Uterus (tissue), 4 donors: ENCODE measurements around the gene GIT2. TPM values are rescaled to one million over a fixed set of nuclear protein-coding genes. Genes with fewer than 3 reads are reported as not detected.
"Not testable (repeated sequence)": the region's sequence is repeated elsewhere in the genome, so short reads cannot be mapped to it uniquely, and the experiment has no call there.

Experiments used
- DNase-seq, 2 donors: peaks; one replicate each; pipeline ENCODE4 v3.0.0-alpha.2; 2019 to 2020
- H3K27ac ChIP-seq, 2 donors: fragments of 200-600 bp; sonication (generic); 1 replicate in 1 of 2; 2 replicates in 1 of 2; pipeline ENCODE4 v1.5.1; 2016 to 2018
- H3K27me3 ChIP-seq, 2 donors: fragments of 200-600 bp; sonication (generic); one replicate each; pipeline ENCODE4 v1.5.1; 2018 to 2019; ENCODE audit warnings: control low read depth in 1 of 2
- H3K36me3 ChIP-seq, 2 donors: fragments of 200-600 bp; sonication (generic); one replicate each; pipeline ENCODE4 v1.5.1; 2019; ENCODE audit warnings: control low read depth in 1 of 2
- H3K4me1 ChIP-seq, 2 donors: fragments of 200-600 bp; sonication (generic); one replicate each; pipeline ENCODE4 v1.5.1; 2018 to 2019; ENCODE audit warnings: control low read depth in 1 of 2
- H3K4me3 ChIP-seq, 2 donors: fragments of 200-600 bp; sonication (generic); 1 replicate in 1 of 2; 2 replicates in 1 of 2; pipeline ENCODE4 v1.5.1; 2018 to 2019; ENCODE audit warnings: mild to moderate bottlenecking in 1 of 2
- H3K9me3 ChIP-seq, 2 donors: fragments of 200-600 bp; sonication (generic); one replicate each; pipeline ENCODE4 v1.5.1; 2019; ENCODE audit warnings: control low read depth in 1 of 2
- CTCF ChIP-seq, 4 experiments: fragments of 200-600 bp in 2 of 4; fragments of 450-650 bp in 2 of 4; sonication (generic) in 2 of 4; IDR thresholded peaks; one replicate each; pipeline ENCODE4 v1.5.1; 2016 to 2019; ENCODE audit warnings: antibody characterized with exemption in 4 of 4, mild to moderate bottlenecking in 2 of 4, moderate library complexity in 1 of 4
- POLR2A ChIP-seq, 2 donors: fragments of 450-650 bp; IDR thresholded peaks; one replicate each; pipeline ENCODE4 v1.6.1; 2016; ENCODE audit warnings: antibody characterized with exemption in 2 of 2, mild to moderate bottlenecking in 1 of 2, moderate library complexity in 1 of 2
- intact Hi-C: fragments of 100-400 bp; cut with DNase I; formaldehyde crosslinking; loops from one replicate; pipeline ENCODE4 v1.15.1; 2023; ENCODE audit warnings: low total_unique reads
- total RNA-seq, 4 donors: library from RNA; depleted of rRNA in 3 of 4; stranded (reverse); fragments of >200 nt in 3 of 4; gene quantifications; one replicate each; pipeline versions ENCODE4 v1.1.0 to v1.2.4, GENCODE V29; 2014 to 2023
- donor health status: DM: yes; HTN: yes; CAD: no.

The GIT2 gene
- total RNA-seq, 4 donors from 2014 or later = 30.3 to 55.7 (median 47.0) TPM

GRCh38 chr12:109905301-109905700 lies 90.9 kb downstream of the GIT2 start:
- no peak for DNase-seq
- Histone ChIP-seq H3K4me3 (no peak overlapping the region), H3K9me3 (no peaks in the 10 kb centered on the region), H3K4me1 (no peaks in the 10 kb centered on the region), H3K27ac (no peak overlapping the region), H3K27me3 (no peaks in the 10 kb centered on the region), H3K36me3 (no peaks in the 10 kb centered on the region)
- TF ChIP-seq POLR2A (IDR thresholded peaks at IDR 0.05) (no peak), CTCF (IDR thresholded peaks at IDR 0.05) (no peak)
- intact Hi-C loops = no loop called here

DNA sequence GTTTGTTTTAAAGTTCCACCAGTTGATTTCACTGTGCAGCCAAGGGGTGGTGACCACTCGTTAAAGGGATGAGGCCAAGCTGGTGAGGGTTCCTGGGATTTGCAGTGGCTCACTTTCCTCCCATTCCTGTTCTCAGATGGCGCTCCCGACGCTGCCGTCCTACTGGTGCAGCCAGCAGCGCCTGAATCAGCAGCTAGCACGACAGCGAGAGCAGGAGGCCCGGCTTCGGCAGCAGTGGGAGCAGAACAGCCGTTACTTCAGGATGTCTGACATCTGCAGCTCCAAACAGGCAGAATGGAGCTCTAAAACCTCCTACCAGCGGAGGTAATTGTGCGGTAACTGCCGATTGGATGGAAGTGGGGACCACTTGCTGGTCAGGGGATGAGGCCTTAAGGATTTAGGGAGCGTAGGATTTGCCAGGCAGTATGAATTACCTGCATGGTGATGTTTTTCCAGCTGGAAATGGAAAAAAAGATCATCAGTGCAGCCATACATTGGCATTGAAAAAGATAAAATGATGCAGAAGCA lies 93.2 kb downstream of the GIT2 start:
- Histone ChIP-seq H3K4me1 (no peaks in the 10 kb centered on the region), H3K4me3 (no peak overlapping the region), H3K27ac (no peak overlapping the region), H3K9me3 (no peaks in the 10 kb centered on the region), H3K27me3 (no peaks in the 10 kb centered on the region), H3K36me3 (no peaks in the 10 kb centered on the region)
- no peak for DNase-seq
- intact Hi-C loops = no loop called here
- TF ChIP-seq CTCF (IDR thresholded peaks at IDR 0.05) (no peak), POLR2A (IDR thresholded peaks at IDR 0.05) (no peak)

DNA sequence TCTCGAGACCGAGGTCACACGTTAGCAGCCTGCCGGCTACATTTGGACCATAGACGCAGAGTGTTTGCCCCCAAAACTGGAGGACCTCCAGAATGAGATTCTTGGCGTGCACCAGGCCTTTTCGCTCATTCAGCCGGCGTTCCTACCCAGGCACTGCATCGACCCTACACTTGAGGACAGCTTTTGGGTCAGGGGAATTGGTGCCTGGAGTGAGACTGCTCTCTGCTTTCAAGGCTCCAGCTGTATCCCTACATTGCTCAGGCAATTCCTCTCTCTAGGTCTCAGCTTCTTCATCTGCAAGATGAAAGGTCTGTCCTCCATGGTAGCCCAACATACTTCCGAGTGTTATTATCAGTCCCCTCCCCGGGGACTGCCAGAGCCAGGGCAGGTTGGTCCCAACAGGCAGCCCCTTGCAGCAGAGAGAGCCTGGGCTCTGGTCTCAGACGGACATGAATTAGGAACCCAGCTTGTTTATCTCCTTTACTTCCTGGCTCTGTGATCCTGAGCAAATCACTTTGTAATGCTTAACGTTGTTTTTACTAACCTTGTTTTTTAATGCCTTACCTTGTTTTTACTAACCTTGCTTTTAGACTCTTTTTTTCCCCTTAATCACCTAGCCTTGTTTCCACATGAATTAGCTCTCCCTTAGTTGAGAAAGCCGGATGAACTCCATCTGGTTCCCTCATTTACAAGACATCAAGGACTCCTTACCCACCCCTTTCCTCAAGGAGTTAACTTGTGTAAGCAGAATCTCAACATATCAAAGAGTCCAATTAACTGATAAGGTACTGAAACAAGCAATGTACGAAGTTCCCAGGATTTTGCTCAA lies 95.2 kb downstream of the GIT2 start:
- no peak for TF ChIP-seq CTCF (IDR thresholded peaks at IDR 0.05)
- TF ChIP-seq POLR2A (IDR thresholded peaks at IDR 0.05) = no peak
- Histone ChIP-seq H3K4me3 (peak overlapping the region; percentile 53 to 94), H3K4me1 (no peaks in the 10 kb centered on the region), H3K9me3 (no peaks in the 10 kb centered on the region), H3K36me3 (no peaks in the 10 kb centered on the region), H3K27ac (peak overlapping the region; percentile 76 to 77), H3K27me3 (no peaks in the 10 kb centered on the region)
- DNase-seq = no peak
- intact Hi-C loops = no loop called here

DNA sequence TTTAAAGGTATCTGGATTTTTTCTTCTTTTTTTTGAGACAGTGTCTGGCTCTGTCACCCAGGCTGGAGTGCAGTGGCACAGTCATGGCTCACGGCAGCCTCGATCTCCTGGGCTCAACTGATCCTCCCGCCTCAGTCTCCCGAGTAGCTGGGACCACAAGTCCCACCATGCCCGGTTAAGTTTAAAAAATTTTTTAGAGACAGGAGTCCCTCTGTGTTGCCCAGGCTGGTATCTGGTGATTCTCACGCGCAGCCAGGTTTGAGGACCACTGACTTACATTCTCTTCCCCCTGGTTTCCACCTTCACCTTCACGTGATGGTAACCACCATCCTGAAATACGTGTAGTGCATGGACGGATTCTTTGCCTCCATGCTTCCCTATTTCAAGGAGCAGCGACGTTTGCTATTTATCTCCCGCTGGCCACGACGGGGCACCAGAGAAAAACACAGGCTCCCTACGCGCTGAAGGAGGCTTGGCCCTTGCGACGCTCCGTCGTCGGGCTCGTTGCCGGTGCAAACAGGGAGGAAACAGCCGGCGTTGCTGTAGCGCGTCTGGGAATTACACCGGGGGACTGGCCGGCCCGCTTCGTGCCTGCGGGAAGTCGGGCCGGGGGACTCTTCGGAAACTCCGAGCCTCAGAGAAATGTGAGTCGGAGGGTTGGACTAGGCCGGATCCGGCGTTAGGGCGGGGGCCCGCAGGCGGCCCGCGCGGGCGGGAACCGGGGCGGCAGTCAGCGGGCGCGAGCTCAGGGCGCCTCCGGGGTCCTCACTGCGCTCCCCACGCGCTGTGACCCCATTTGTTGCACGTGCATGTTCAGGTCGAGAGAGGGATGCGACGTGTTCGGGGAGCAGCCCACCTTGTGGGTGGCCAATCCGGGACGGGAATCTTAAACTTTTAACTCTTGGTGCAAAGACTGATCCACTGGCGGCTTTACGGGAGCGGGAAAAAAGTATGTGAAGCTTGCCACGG lies 96.1 kb downstream of the GIT2 start, which contains the start of gene TCHP:
Gene TCHP (plus strand): TSS at position 492 of the 969 bp plus-strand sequence. CDS start 2,753 bp downstream, outside the sequence.
- peak within 1 kb of the TSS; percentile 76 to 77 for H3K27ac ChIP-seq
- no peaks in the 10 kb centered on the region for H3K36me3 ChIP-seq
- DNase-seq = peak; percentile 79 to 82
- H3K4me3 ChIP-seq = peak within 1 kb of the TSS; percentile 53 to 94
- no peaks in the 10 kb centered on the region for H3K4me1 ChIP-seq
- H3K9me3 ChIP-seq = no peaks in the 10 kb centered on the region
- TF ChIP-seq CTCF (IDR thresholded peaks at IDR 0.05) = peak; percentile 25 to 56 (median 34)
- no peak for TF ChIP-seq POLR2A (IDR thresholded peaks at IDR 0.05)
- intact Hi-C loops = no loop called here
- H3K27me3 ChIP-seq = no peaks in the 10 kb centered on the region

- intact Hi-C loops, H3K9me3 ChIP-seq, H3K27me3 ChIP-seq, DNase-seq, H3K4me1 ChIP-seq, H3K36me3 ChIP-seq: not testable (repeated sequence)
- H3K4me3 ChIP-seq = peak overlapping the region in 1 of 2 donors; percentile 94
- peak overlapping the region; percentile 76 to 77 for H3K27ac ChIP-seq
Measured at GRCh38 chr12:109899345-109899744, 96.8 kb downstream of the GIT2 start.
